Progenitor cell of endocrine pancreas (in vitro differentiated cells): ENCODE data around the gene VRK2. TPM values are rescaled to one million over a fixed set of nuclear protein-coding genes. Genes with fewer than 3 reads are reported as not detected.

Source experiments
- DNase-seq: peaks from one replicate; pipeline ENCODE4 v3.0.0; 2021; ENCODE audit warnings: low spot score; ENCODE audit not compliant: unreplicated experiment
- H3K27ac Mint-ChIP-seq: 2 replicates; pipeline ENCODE4 v1.8.0; 2021; ENCODE audit warnings: mild to moderate bottlenecking, moderate library complexity, mixed read lengths
- H3K27me3 Mint-ChIP-seq: 2 replicates; pipeline ENCODE4 v1.8.0; 2021; ENCODE audit warnings: mixed read lengths
- H3K36me3 Mint-ChIP-seq: 2 replicates; pipeline ENCODE4 v1.8.0; 2022; ENCODE audit warnings: mixed read lengths; ENCODE audit not compliant: insufficient read depth
- H3K4me1 Mint-ChIP-seq: 2 replicates; pipeline ENCODE4 v1.8.0; 2021; ENCODE audit warnings: low read depth, mixed read lengths
- H3K4me3 Mint-ChIP-seq: 2 replicates; pipeline ENCODE4 v1.8.0; 2021; ENCODE audit warnings: low read depth, mild to moderate bottlenecking, moderate library complexity, mixed read lengths
- H3K9me3 Mint-ChIP-seq: 2 replicates; pipeline ENCODE4 v1.8.0; 2021; ENCODE audit warnings: low read depth, mixed read lengths
- CTCF ChIP-seq: fragments of 200-600 bp; sonication (generic); IDR thresholded peaks from one replicate; pipeline ENCODE4 v1.5.0; 2021; ENCODE audit warnings: antibody characterized with exemption, mild to moderate bottlenecking; ENCODE audit not compliant: unreplicated experiment
- total RNA-seq: library from RNA; stranded (reverse); gene quantifications from 2 replicates; pipeline ENCODE4 v1.2.1, GENCODE V29; 2021

The VRK2 gene
- total RNA-seq, 1 donor from 2014 or later = 22.7 TPM

DNA sequence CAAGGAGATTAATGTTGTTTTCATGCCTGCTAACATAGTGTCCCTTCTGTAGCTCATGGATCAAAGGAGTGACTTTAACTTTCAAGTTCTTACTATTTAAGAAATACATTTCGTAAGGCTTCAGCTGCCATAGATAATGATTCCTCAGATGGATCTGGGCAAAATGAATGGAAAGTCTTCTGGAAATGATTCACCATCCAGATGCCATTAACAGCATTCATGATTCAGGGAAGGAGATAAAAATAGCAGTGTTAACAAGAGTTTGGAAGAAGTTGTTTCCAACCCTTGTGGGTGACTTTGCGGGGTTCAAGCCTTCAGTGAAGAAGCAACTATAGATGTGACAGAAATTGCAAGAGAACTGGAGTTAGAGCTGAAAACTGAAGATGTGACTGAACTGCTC lies 17.0 kb downstream of the VRK2 start:
- no peaks in the 10 kb centered on the region for H3K27me3 Mint-ChIP-seq
- no peaks in the 10 kb centered on the region for H3K9me3 Mint-ChIP-seq
- TF ChIP-seq CTCF = no peak
- no peaks in the 10 kb centered on the region for H3K4me1 Mint-ChIP-seq
- H3K27ac Mint-ChIP-seq = no peak overlapping the region
- peaks cover 2% of the 10 kb centered on the region for H3K36me3 Mint-ChIP-seq
- no peak for DNase-seq
- no peak overlapping the region for H3K4me3 Mint-ChIP-seq

- no peak overlapping the region for H3K4me3 Mint-ChIP-seq
- H3K9me3 Mint-ChIP-seq = no peaks in the 10 kb centered on the region
- H3K36me3 Mint-ChIP-seq = peaks cover 2% of the 10 kb centered on the region
- no peaks in the 10 kb centered on the region for H3K27me3 Mint-ChIP-seq
- TF ChIP-seq CTCF = no peak
- no peaks in the 10 kb centered on the region for H3K4me1 Mint-ChIP-seq
- no peak for DNase-seq
- no peak overlapping the region for H3K27ac Mint-ChIP-seq
Measured at GRCh38 chr2:58064086-58064485, 17.5 kb downstream of the VRK2 start.

DNA sequence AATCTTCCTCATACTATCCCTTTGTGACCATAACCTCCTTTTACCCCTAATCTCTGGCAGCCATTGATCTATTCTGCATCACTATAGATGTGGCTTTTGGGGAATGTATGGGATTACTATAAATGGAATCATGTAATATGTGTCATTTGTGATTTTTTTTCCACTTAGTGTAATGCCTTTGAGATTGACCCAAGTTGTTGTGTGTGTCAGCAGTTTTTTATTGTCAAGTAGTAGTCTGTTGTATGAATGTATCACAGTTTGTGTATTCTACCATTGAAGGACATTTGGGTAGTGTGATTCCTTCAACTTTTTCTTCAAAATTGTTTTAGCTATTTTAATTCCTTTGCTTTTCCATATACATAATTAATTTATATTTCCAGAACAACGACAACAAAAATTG lies 18.6 kb downstream of the VRK2 start:
- no peak for DNase-seq
- no peak overlapping the region for H3K27ac Mint-ChIP-seq
- H3K9me3 Mint-ChIP-seq = no peaks in the 10 kb centered on the region
- no peaks in the 10 kb centered on the region for H3K27me3 Mint-ChIP-seq
- H3K4me1 Mint-ChIP-seq = no peaks in the 10 kb centered on the region
- no peak overlapping the region for H3K4me3 Mint-ChIP-seq
- no peak for TF ChIP-seq CTCF
- H3K36me3 Mint-ChIP-seq = peaks cover 2% of the 10 kb centered on the region

DNA sequence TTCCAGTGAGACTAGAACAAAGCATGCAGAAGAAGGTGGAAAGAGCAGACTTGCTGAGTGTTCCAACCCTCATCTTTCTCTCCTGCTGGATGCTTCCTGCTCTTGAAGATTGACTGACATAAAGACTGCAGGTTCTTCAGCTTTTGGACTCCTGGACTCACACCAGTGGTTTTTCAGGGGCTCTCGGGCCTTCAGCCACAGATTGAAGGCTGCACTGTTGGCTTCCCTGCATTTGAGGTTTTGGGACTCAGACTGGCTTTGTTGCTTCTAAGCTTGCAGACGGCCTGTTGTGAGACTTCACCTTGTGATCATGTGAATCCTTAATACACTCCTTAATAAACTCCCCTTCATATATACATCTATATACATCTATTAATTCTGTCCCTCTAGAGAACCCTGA lies 20.4 kb downstream of the VRK2 start:
- DNase-seq = no peak
- H3K27me3 Mint-ChIP-seq = no peaks in the 10 kb centered on the region
- H3K4me3 Mint-ChIP-seq = no peak overlapping the region
- no peaks in the 10 kb centered on the region for H3K4me1 Mint-ChIP-seq
- H3K36me3 Mint-ChIP-seq = peaks cover 3% of the 10 kb centered on the region
- H3K9me3 Mint-ChIP-seq = no peaks in the 10 kb centered on the region
- no peak for TF ChIP-seq CTCF
- H3K27ac Mint-ChIP-seq = no peak overlapping the region

GRCh38 chr2:58070765-58071164 lies 24.2 kb downstream of the VRK2 start:
- no peak overlapping the region for H3K27ac Mint-ChIP-seq
- DNase-seq = no peak
- peaks cover 13% of the 10 kb centered on the region for H3K9me3 Mint-ChIP-seq
- no peak overlapping the region for H3K4me3 Mint-ChIP-seq
- no peaks in the 10 kb centered on the region for H3K4me1 Mint-ChIP-seq
- no peaks in the 10 kb centered on the region for H3K27me3 Mint-ChIP-seq
- H3K36me3 Mint-ChIP-seq = peaks cover 12% of the 10 kb centered on the region
- TF ChIP-seq CTCF = no peak
